HUDEP-2 (cell line): ENCODE data around the gene MRPL46.
"Not testable (repeated sequence)": the region's sequence is repeated elsewhere in the genome, so short reads cannot be mapped to it uniquely, and the experiment has no call there.

Source experiments
- DNase-seq, 76 experiments: peaks; one replicate each; lab custom pipeline; 2025; ENCODE audit not compliant: unreplicated experiment in 76 of 76; lab: John Stamatoyannopoulos, UW

MRPL46 gene

GRCh38 chr15:88448991-88449461 lies 18.2 kb downstream of the MRPL46 start:
- no peak for DNase-seq

GRCh38 chr15:88447741-88448140 lies 19.4 kb downstream of the MRPL46 start:
- DNase-seq: no peak

DNA sequence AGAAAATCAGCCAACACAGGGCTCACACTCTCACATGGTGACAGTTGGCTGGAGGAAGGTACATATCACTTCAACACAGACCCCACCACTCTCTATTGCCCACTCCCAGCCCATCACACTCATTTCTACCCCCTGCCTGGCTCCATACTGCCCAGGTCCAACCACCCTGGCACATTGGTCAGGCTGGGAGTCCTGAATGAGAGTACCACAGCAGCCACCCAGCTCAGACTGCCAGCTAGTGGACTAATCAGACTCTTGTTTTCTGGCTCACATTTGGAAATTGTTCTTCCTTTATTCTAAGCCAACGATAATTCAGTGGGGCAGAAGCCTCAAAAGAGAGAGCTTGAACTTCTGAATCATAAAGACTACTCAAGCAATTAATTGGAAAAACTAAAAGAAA lies 20.0 kb downstream of the MRPL46 start:
- no peak for DNase-seq

- DNase-seq: no peak
These were observed 26.0 kb downstream of the MRPL46 start for GRCh38 chr15:88441076-88441730.

DNA sequence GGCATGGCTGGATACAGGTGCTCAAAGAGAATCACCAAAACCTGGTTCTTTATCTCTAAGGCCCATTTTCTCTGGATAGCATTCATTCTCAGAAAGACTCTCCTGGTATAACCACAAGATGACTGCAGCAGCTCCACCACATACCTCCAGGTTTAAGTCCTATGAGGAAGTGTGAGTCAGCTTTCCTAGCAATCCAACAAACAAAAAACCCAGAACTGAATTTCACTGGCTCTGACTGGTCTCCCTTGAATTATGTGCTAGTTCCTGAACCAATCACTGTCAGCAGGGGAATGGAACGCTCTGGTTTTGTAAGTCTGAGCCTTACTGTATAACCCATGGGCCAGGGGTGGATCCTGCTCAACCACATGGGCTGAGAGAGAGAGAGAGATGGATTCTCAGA lies 27.2 kb downstream of the MRPL46 start:
- DNase-seq: no peak

- DNase-seq: no peak
These were observed 29.0 kb downstream of the MRPL46 start for GRCh38 chr15:88438181-88438580.

- DNase-seq: not testable (repeated sequence)
These were observed 33.1 kb downstream of the MRPL46 start for GRCh38 chr15:88434106-88434505.

GRCh38 chr15:88433046-88433685 lies 34.0 kb downstream of the MRPL46 start:
- no peak for DNase-seq

DNA sequence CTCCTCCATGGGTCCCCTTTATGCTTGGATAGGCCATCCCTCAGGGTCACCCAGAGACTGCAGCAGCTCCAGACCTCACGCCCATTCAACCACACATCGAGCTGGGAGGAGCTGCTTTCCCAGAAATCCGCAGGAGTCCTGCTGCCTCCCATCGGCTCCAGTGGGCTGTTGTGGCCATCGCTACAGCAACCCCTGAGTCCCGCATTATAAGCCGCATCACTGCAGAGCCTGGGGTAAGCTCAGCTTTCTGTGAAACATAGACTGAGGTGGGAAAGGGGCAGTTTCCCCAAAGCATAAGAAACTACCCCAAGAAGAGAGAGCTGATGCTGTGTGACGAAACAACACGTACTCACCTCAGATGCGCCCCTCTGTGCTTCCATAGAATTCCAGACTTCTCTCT lies 35.7 kb downstream of the MRPL46 start:
- DNase-seq: no peak

- no peak for DNase-seq
These were observed 37.1 kb downstream of the MRPL46 start for GRCh38 chr15:88430051-88430450.

DNA sequence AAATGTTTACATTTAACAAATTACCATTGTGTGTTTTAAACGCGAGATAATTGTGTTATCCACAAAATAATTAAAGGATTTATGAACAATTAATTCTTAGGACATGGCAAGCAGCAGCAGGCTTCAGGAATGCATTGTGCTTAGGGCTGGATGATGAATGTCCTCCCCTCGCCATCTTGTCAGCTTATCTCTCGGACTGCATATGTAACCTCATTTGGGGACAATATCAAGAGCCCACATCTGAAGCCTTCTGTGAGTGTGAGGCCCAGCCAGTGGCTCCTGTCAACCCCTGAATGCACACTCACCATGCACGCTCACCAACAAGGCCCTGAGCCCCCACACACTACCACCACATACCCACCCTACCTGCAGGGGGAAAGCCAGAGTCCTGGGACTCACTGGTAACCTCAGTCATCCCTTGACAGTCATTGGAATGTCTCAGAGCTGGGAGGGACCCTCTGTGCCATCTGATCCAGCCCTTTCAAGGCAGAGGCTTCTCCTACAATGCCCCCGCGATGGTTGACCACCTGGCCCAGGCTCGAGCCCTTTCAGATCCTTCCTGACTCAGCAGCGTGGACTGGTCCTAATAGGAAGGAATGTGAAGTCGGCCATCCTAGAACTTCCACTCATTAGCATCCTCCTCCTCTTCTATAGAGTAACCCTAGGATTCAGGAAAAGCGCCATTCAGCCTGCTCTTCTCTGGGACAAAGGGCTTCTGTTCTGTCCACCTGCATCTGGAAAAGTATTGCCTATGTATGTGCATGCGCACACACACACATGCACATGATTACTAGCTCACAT lies 38.2 kb downstream of the MRPL46 start:
- DNase-seq: no peak

GRCh38 chr15:88428053-88428452 lies 39.1 kb downstream of the MRPL46 start:
- DNase-seq: no peak

- DNase-seq: no peak
These were observed 40.9 kb downstream of the MRPL46 start for GRCh38 chr15:88426304-88426703.

GRCh38 chr15:88423331-88423730 lies 43.9 kb downstream of the MRPL46 start:
- DNase-seq: no peak

DNA sequence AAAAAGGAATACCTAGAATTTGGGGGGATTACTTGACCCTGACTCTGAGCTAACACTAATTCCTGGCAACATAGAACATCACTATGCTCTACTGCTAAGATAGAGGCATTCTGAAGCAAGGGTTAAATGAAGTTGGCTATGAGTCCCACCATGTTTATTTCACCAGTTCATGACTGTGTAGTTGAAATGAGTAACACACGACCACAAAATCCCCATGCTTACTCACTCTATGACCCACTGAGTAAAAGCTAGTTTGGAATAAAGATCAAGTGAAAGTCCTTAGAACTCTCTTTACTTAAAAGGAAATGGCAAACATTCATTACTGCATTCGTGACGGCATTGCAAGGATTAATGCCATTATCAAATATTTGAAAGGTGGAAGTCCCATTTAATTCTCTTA lies 47.4 kb downstream of the MRPL46 start:
- no peak for DNase-seq
